H9 (cell line): ENCODE data around the gene TFIP11. TPM values are rescaled to one million over a fixed set of nuclear protein-coding genes. Genes with fewer than 3 reads are reported as not detected.

Source experiments
- DNase-seq: peaks from one replicate; pipeline ENCODE4 v3.0.0-alpha.2; 2017
- H2AFZ ChIP-seq: one replicate; pipeline ENCODE4 v1.6.1; 2013; ENCODE audit warnings: mild to moderate bottlenecking, low read length, control low read depth, moderate library complexity
- H2AK5ac ChIP-seq: 2 replicates; pipeline ENCODE4 v1.6.1; 2013; ENCODE audit warnings: low read length, control low read depth, mixed read lengths; ENCODE audit not compliant: insufficient read length
- H2BK120ac ChIP-seq: one replicate; pipeline ENCODE4 v1.6.1; 2013; ENCODE audit warnings: low read depth, mild to moderate bottlenecking, low read length, control low read depth, inconsistent platforms; ENCODE audit not compliant: poor library complexity, severe bottlenecking
- H2BK12ac ChIP-seq: 2 replicates; pipeline ENCODE4 v1.6.1; 2013; ENCODE audit warnings: low read length, control low read depth, mixed read lengths, low read depth; ENCODE audit not compliant: insufficient read length
- H2BK15ac ChIP-seq: 2 replicates; pipeline ENCODE4 v1.6.1; 2013; ENCODE audit warnings: low read depth, low read length, control low read depth
- H2BK20ac ChIP-seq: one replicate; pipeline ENCODE4 v1.6.1; 2013; ENCODE audit warnings: low read depth, mild to moderate bottlenecking, low read length, control low read depth, inconsistent platforms; ENCODE audit not compliant: poor library complexity, severe bottlenecking
- H2BK5ac ChIP-seq: 2 replicates; pipeline ENCODE4 v1.6.1; 2013; ENCODE audit warnings: low read length, control low read depth, mixed read lengths; ENCODE audit not compliant: insufficient read length
- H3K14ac ChIP-seq: 2 replicates; pipeline ENCODE4 v1.6.1; 2013; ENCODE audit warnings: low read length, control low read depth; ENCODE audit not compliant: insufficient read depth
- H3K18ac ChIP-seq: 2 replicates; pipeline ENCODE4 v1.6.1; 2013; ENCODE audit warnings: low read depth, mild to moderate bottlenecking, mixed read lengths, low read length, control low read depth; ENCODE audit not compliant: insufficient read length
- H3K23ac ChIP-seq: 2 replicates; pipeline ENCODE4 v1.6.1; 2013; ENCODE audit warnings: low read length, control low read depth, mixed read lengths, low read depth; ENCODE audit not compliant: insufficient read length
- H3K23me2 ChIP-seq: 2 replicates; pipeline ENCODE4 v1.6.1; 2013; ENCODE audit warnings: low read depth, mild to moderate bottlenecking, mixed read lengths, low read length, control low read depth; ENCODE audit not compliant: insufficient read length, poor library complexity, severe bottlenecking
- H3K27ac ChIP-seq: 2 replicates; pipeline ENCODE4 v1.5.1; 2013; ENCODE audit warnings: low read length, control low read depth, mixed read lengths, low read depth; ENCODE audit not compliant: insufficient read length
- H3K27me3 ChIP-seq: 2 replicates; pipeline ENCODE4 v1.6.1; 2013; ENCODE audit warnings: low read length, control low read depth, inconsistent platforms; ENCODE audit not compliant: insufficient read depth
- H3K4ac ChIP-seq: 2 replicates; pipeline ENCODE4 v1.6.1; 2013; ENCODE audit warnings: low read depth, mild to moderate bottlenecking, control low read depth, inconsistent platforms, low read length, moderate library complexity
- H3K4me1 ChIP-seq: 2 replicates; pipeline ENCODE4 v1.6.1; 2013; ENCODE audit warnings: low read length, control low read depth, inconsistent platforms; ENCODE audit not compliant: insufficient read depth
- H3K4me2 ChIP-seq: 2 replicates; pipeline ENCODE4 v1.6.1; 2013; ENCODE audit warnings: low read length, control low read depth, mixed read lengths; ENCODE audit not compliant: insufficient read length, insufficient read depth
- H3K56ac ChIP-seq: 2 replicates; pipeline ENCODE4 v1.6.1; 2013; ENCODE audit warnings: low read depth, mild to moderate bottlenecking, mixed read lengths, low read length, control low read depth; ENCODE audit not compliant: insufficient read length
- H3K79me1 ChIP-seq: 2 replicates; pipeline ENCODE4 v1.6.1; 2013; ENCODE audit warnings: low read depth, mild to moderate bottlenecking, moderate library complexity, low read length, control low read depth, inconsistent platforms; ENCODE audit not compliant: insufficient read depth, poor library complexity, severe bottlenecking
- H3K79me2 ChIP-seq: 2 replicates; pipeline ENCODE4 v1.6.1; 2013; ENCODE audit warnings: low read length, control low read depth, inconsistent platforms; ENCODE audit not compliant: insufficient read depth
- H3K9ac ChIP-seq: 2 replicates; pipeline ENCODE4 v1.6.1; 2013; ENCODE audit warnings: low read length, control low read depth, mixed read lengths; ENCODE audit not compliant: insufficient read length; ENCODE audit errors: extremely low read depth
- H3K9me3 ChIP-seq: one replicate; pipeline ENCODE4 v1.6.1; 2013; ENCODE audit warnings: low read depth, low read length, inconsistent platforms; ENCODE audit not compliant: control insufficient read depth
- H3T11ph ChIP-seq: one replicate; pipeline ENCODE4 v1.6.1; 2013; ENCODE audit warnings: mild to moderate bottlenecking, low read length, control low read depth, inconsistent platforms
- H4K20me1 ChIP-seq: one replicate; pipeline ENCODE4 v1.6.1; 2013; ENCODE audit not compliant: control insufficient read depth, insufficient read length, insufficient read depth
- H4K5ac ChIP-seq: 2 replicates; pipeline ENCODE4 v1.6.1; 2013; ENCODE audit warnings: low read depth, mild to moderate bottlenecking, mixed read lengths, low read length, control low read depth; ENCODE audit not compliant: insufficient read length
- H4K8ac ChIP-seq: replicated peaks from 2 replicates; pipeline ENCODE4 v1.6.1; 2013; ENCODE audit warnings: low read length, control low read depth, mixed read lengths, low read depth; ENCODE audit not compliant: insufficient read length
- H4K91ac ChIP-seq: 2 replicates; pipeline ENCODE4 v1.6.1; 2013; ENCODE audit warnings: low read depth, mild to moderate bottlenecking, moderate library complexity, mixed read lengths, low read length, control low read depth; ENCODE audit not compliant: insufficient read length
- H3K27ac Mint-ChIP-seq, 3 experiments: 2 replicates in 2 of 3; 3 replicates in 1 of 3; pipeline ENCODE4 v1.8.0; 2020 to 2021; ENCODE audit warnings: mixed read lengths in 3 of 3, mild to moderate bottlenecking in 1 of 3, moderate library complexity in 1 of 3
- H3K27me3 Mint-ChIP-seq: 2 replicates; pipeline ENCODE4 v1.8.0; 2021; ENCODE audit warnings: low read depth, mild to moderate bottlenecking, moderate library complexity, mixed read lengths
- H3K36me3 Mint-ChIP-seq, 3 experiments: 2 replicates in 2 of 3; 3 replicates in 1 of 3; pipeline ENCODE4 v1.8.0; 2020 to 2021; ENCODE audit warnings: low read depth in 3 of 3, mixed read lengths in 3 of 3; ENCODE audit not compliant: insufficient read depth in 1 of 3
- H3K4me1 Mint-ChIP-seq, 2 experiments: 2 replicates each; pipeline ENCODE4 v1.8.0; 2020; ENCODE audit warnings: mixed read lengths in 2 of 2
- H3K4me3 Mint-ChIP-seq, 2 experiments: 2 replicates in 1 of 2; 3 replicates in 1 of 2; pipeline ENCODE4 v1.8.0; 2020 to 2021; ENCODE audit warnings: mild to moderate bottlenecking in 2 of 2, mixed read lengths in 2 of 2, moderate library complexity in 1 of 2
- H3K9me3 Mint-ChIP-seq, 2 experiments: 2 replicates in 1 of 2; 3 replicates in 1 of 2; pipeline ENCODE4 v1.8.0; 2020; ENCODE audit warnings: mild to moderate bottlenecking in 2 of 2, mixed read lengths in 2 of 2, moderate library complexity in 1 of 2
- CTCF ChIP-seq: fragments of 200-600 bp; sonication (generic); conservative IDR thresholded peaks from 3 replicates; pipeline ENCODE4 v1.8.0; 2021; ENCODE audit warnings: antibody characterized with exemption, mild to moderate bottlenecking
- WGBS: extraction: QIAGEN DNeasy Blood & Tissue Kit; methylation state at CpG from one replicate; pipeline ENCODE4 v1.1.7; 2013; ENCODE audit warnings: missing lambda C conversion rate, low lambda C conversion rate, mixed read lengths; ENCODE audit not compliant: insufficient read length; ENCODE audit errors: extremely low coverage; 5-methylcytosine and 5-hydroxymethylcytosine counted together
- total RNA-seq: library from RNA; stranded (reverse); gene quantifications from 2 replicates; pipeline ENCODE4 v1.2.1, GENCODE V29; 2021

The TFIP11 gene
- total RNA-seq, 1 experiment from 2014 or later: 36.4 TPM

DNA sequence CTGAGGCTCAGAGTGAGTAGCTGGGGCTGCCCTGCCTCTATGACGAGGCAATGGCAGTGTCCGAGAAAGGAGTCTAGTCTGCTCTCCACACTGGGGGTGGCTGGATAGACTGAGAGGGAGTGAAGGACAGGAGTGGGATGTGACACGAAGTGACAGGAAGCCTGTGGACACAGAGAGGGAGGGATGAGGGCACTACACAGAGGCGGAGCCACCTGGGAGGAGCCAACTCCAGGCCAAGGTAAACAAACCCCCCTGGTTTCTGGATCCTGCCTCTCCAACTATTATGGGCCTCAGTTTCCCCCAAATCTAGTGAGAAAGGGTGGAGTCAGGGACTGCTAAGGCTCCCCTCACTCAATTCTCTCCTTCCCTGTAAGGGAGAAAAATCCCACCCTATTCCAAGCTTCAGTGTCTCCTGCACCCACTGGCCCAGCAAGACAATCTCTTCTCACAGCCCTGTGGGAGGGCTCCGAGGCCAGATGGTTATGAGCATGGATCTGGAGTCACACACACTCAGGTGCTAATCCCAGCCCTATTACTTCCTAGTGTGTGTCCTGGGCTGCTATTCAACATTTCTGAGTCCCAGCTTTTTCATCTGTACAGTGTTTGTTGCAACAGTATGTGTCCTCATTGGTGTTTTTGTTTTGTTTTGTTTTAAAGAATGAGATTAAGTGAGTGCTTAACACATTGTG, 58.3 kb downstream of the TFIP11 start:
- Histone ChIP-seq H2BK15ac (no peak overlapping the region), H2BK12ac (no peak overlapping the region), H3T11ph (no peak overlapping the region), H3K18ac (no peak overlapping the region), H3K23ac (no peak overlapping the region), H3K56ac (no peak overlapping the region), H2BK20ac (no peak overlapping the region), H3K23me2 (no peaks in the 10 kb centered on the region), H3K14ac (no peak overlapping the region), H3K9ac (no peak overlapping the region), H2AK5ac (no peak overlapping the region), H3K9me3 (no peaks in the 10 kb centered on the region), H3K4ac (no peak overlapping the region), H4K8ac (no peak overlapping the region), H2BK5ac (no peak overlapping the region), H4K91ac (no peak overlapping the region), H3K27ac (no peak overlapping the region), H2BK120ac (no peak overlapping the region), H2AFZ (no peak overlapping the region), H3K79me1 (no peaks in the 10 kb centered on the region), H3K79me2 (no peaks in the 10 kb centered on the region), H3K27me3 (no peaks in the 10 kb centered on the region), H3K4me2 (no peak overlapping the region), H4K5ac (no peak overlapping the region), H3K4me1 (no peaks in the 10 kb centered on the region), H4K20me1 (no peaks in the 10 kb centered on the region)
- Mint-ChIP-seq H3K27me3 (no peaks in the 10 kb centered on the region), H3K36me3 (peaks cover 24 to 59% (median 58%) of the 10 kb centered on the region in 3 experiments; a peak in 6 of 7 replicates), H3K27ac (peak overlapping the region in 1 of 3 experiments; percentile 50; a peak in 1 of 7 replicates), H3K4me3 (no peak overlapping the region), H3K4me1 (no peaks in the 10 kb centered on the region), H3K9me3 (no peaks in the 10 kb centered on the region)
- DNase-seq: no peak
- WGBS: no CpG with 5 or more reads among the region's 5 CpGs
- TF ChIP-seq CTCF: no peak
